Adrenal gland (tissue), 5 donors: ENCODE results near the gene LTF.

Experiments
- CTCF ChIP-seq, 6 experiments: fragments of 450-650 bp in 4 of 6; fragments of 200-600 bp in 2 of 6; sonication (generic) in 1 of 6; IDR thresholded peaks; 1 replicate in 5 of 6; 2 replicates in 1 of 6; pipeline versions ENCODE4 v1.5.1 to v1.8.0; 2016 to 2021; ENCODE audit warnings: antibody characterized with exemption in 6 of 6, mild to moderate bottlenecking in 2 of 6, moderate library complexity in 1 of 6
- POLR2A ChIP-seq, 2 donors: fragments of 450-650 bp; IDR thresholded peaks; one replicate each; pipeline ENCODE4 v1.6.1; 2017; ENCODE audit warnings: antibody characterized with exemption in 2 of 2, mild to moderate bottlenecking in 2 of 2, moderate library complexity in 1 of 2
- donor health status: DM: no; HTN: no; CAD: no.

GRCh38 chr3:46447228-46447985, 17.3 kb downstream of the LTF start:
- no peak for TF ChIP-seq POLR2A (IDR thresholded peaks at IDR 0.05)
- TF ChIP-seq CTCF (IDR thresholded peaks at IDR 0.05): no peak
